IMR-90 (cell line): ENCODE data around the gene ELK3. TPM values are rescaled to one million over a fixed set of nuclear protein-coding genes. Genes with fewer than 3 reads are reported as not detected.

Experiments
- ATAC-seq: fragments of 200-7000 bp; cut with Tn5 transposase; 2 replicates; pipeline ENCODE4 v1.9.1; 2020; ENCODE audit warnings: low read depth, mild to moderate bottlenecking, moderate library complexity
- BruUV-seq: library from RNA; stranded (reverse); fragments of 400-500 nt; replicated peaks from 2 replicates; lab custom pipeline; 2021; lab: Mats Ljungman, UMichigan
- CTCF ChIA-PET: fragments of 300-600 bp; formaldehyde crosslinking; extraction: SDS; loops from one replicate; lab custom pipeline; 2021; ENCODE audit warnings: antibody characterized with exemption; lab: Yijun Ruan, JAX
- POLR2A ChIA-PET: fragments of 300-600 bp; sonication (Branson Sonifier 250); formaldehyde crosslinking; loops from one replicate; lab custom pipeline; 2022; ENCODE audit warnings: antibody characterized with exemption; ENCODE audit not compliant: unreplicated experiment; lab: Charles Lee
- DNase-seq: peaks from one replicate; pipeline ENCODE4 v3.0.0; 2013
- H2AFZ ChIP-seq: replicated peaks from 2 replicates; pipeline ENCODE3; 2013; ENCODE audit warnings: low read length, mild to moderate bottlenecking; ENCODE audit not compliant: poor library complexity
- H2AK5ac ChIP-seq: 2 replicates; pipeline ENCODE4 v1.6.1; 2013; ENCODE audit warnings: low read depth, low read length, inconsistent platforms
- H2AK9ac ChIP-seq: replicated peaks from 2 replicates; pipeline ENCODE3; 2013; ENCODE audit warnings: mild to moderate bottlenecking, low read depth, low read length, moderate library complexity; ENCODE audit not compliant: poor library complexity
- H2BK120ac ChIP-seq: 2 replicates; pipeline ENCODE4 v1.6.1; 2013; ENCODE audit warnings: low read depth, low read length, inconsistent platforms
- H2BK15ac ChIP-seq: 3 replicates; pipeline ENCODE4 v1.6.1; 2013; ENCODE audit warnings: low read depth, low read length, inconsistent platforms
- H2BK20ac ChIP-seq: 2 replicates; pipeline ENCODE4 v1.6.1; 2013; ENCODE audit warnings: low read depth, mild to moderate bottlenecking, inconsistent platforms, low read length, moderate library complexity
- H2BK5ac ChIP-seq: 2 replicates; pipeline ENCODE4 v1.6.1; 2013; ENCODE audit warnings: mild to moderate bottlenecking, low read depth, low read length, inconsistent platforms; ENCODE audit not compliant: poor library complexity, severe bottlenecking
- H3K14ac ChIP-seq: replicated peaks from 2 replicates; pipeline ENCODE4 v1.6.1; 2013; ENCODE audit warnings: low read depth, low read length, inconsistent platforms
- H3K18ac ChIP-seq: 2 replicates; pipeline ENCODE4 v1.6.1; 2013; ENCODE audit warnings: low read depth, low read length, control low read depth
- H3K23ac ChIP-seq: 2 replicates; pipeline ENCODE4 v1.6.1; 2013; ENCODE audit warnings: low read depth, low read length, inconsistent platforms
- H3K27ac ChIP-seq: 2 replicates; pipeline ENCODE4 v1.5.1; 2013; ENCODE audit warnings: mild to moderate bottlenecking, control low read depth, low read length; ENCODE audit not compliant: insufficient read depth
- H3K27me3 ChIP-seq: 2 replicates; pipeline ENCODE4 v1.6.1; 2013; ENCODE audit warnings: low read length; ENCODE audit not compliant: control insufficient read depth, insufficient read depth
- H3K36me3 ChIP-seq: 2 replicates; pipeline ENCODE4 v1.6.1; 2013; ENCODE audit warnings: low read length, mixed read lengths; ENCODE audit not compliant: control insufficient read depth, insufficient read depth
- H3K4ac ChIP-seq: 2 replicates; pipeline ENCODE4 v1.6.1; 2013; ENCODE audit warnings: low read depth, low read length, inconsistent platforms
- H3K4me1 ChIP-seq: 2 replicates; pipeline ENCODE4 v1.6.1; 2013; ENCODE audit warnings: low read length, mixed read lengths; ENCODE audit not compliant: control insufficient read depth, insufficient read depth
- H3K4me2 ChIP-seq: 2 replicates; pipeline ENCODE4 v1.6.1; 2013; ENCODE audit warnings: low read depth, mild to moderate bottlenecking, control low read depth, low read length, moderate library complexity
- H3K4me3 ChIP-seq: 2 replicates; pipeline ENCODE4 v1.5.1; 2013; ENCODE audit warnings: low read depth, mild to moderate bottlenecking, control low read depth, low read length, moderate library complexity; ENCODE audit not compliant: insufficient read depth
- H3K56ac ChIP-seq: 2 replicates; pipeline ENCODE4 v1.6.1; 2013; ENCODE audit warnings: low read length, inconsistent platforms; ENCODE audit not compliant: insufficient read depth; ENCODE audit errors: extremely low read depth
- H3K79me1 ChIP-seq, 2 experiments: 2 replicates each; pipeline ENCODE4 v1.6.1; 2013; ENCODE audit warnings: low read length in 2 of 2, inconsistent platforms in 1 of 2, low read depth in 1 of 2
- H3K9ac ChIP-seq: 2 replicates; pipeline ENCODE4 v1.6.1; 2013; ENCODE audit warnings: low read depth, low read length, control low read depth
- H3K9me1 ChIP-seq: 2 replicates; pipeline ENCODE4 v1.6.1; 2013; ENCODE audit warnings: low read length, inconsistent platforms; ENCODE audit not compliant: insufficient read depth
- H3K9me3 ChIP-seq: 2 replicates; pipeline ENCODE4 v1.6.1; 2013; ENCODE audit warnings: low read length; ENCODE audit not compliant: control insufficient read depth, insufficient read depth
- H4K20me1 ChIP-seq: 2 replicates; pipeline ENCODE4 v1.6.1; 2013; ENCODE audit warnings: low read length, inconsistent platforms; ENCODE audit not compliant: insufficient read depth
- H4K5ac ChIP-seq: 2 replicates; pipeline ENCODE4 v1.6.1; 2013; ENCODE audit warnings: mild to moderate bottlenecking, low read depth, low read length, control low read depth
- H4K8ac ChIP-seq, 2 experiments: 2 replicates each; pipeline ENCODE4 v1.6.1; 2013; ENCODE audit warnings: low read depth in 2 of 2, low read length in 2 of 2, control low read depth in 1 of 2, inconsistent platforms in 1 of 2
- H4K91ac ChIP-seq: 2 replicates; pipeline ENCODE4 v1.6.1; 2013; ENCODE audit warnings: low read depth, low read length, inconsistent platforms; ENCODE audit not compliant: insufficient read depth
- CEBPB ChIP-seq: IDR thresholded peaks from 2 replicates; pipeline ENCODE4 v1.6.1; 2012; ENCODE audit warnings: low read depth, low read length, improper control_type of control experiment
- FOS ChIP-seq: fragments of 150-350 bp; IDR thresholded peaks from 2 replicates; pipeline ENCODE4 v1.6.1; 2016; ENCODE audit warnings: low read depth, low read length
- WGBS, 2 experiments: methylation state at CpG; one replicate each; pipeline versions ENCODE4 v1.1.5 to v1.1.7; 2013; ENCODE audit warnings: missing lambda C conversion rate in 2 of 2; ENCODE audit not compliant: insufficient read length in 1 of 2; ENCODE audit errors: extremely low coverage in 2 of 2; 5-methylcytosine and 5-hydroxymethylcytosine counted together
- dilution Hi-C: fragments of 300-500 bp; cut with HindIII; formaldehyde crosslinking; loops from one replicate; pipeline ENCODE4 v1.14.3; 2018; ENCODE audit warnings: low sequenced_read_pairs; ENCODE audit not compliant: unreplicated experiment
- in situ Hi-C: fragments of 300-500 bp; cut with MboI; formaldehyde crosslinking; loops from 3 replicates; pipeline ENCODE4 v1.14.3; 2019; ENCODE audit warnings: low sequenced_read_pairs, inconsistent platforms, mixed read lengths
- intact Hi-C: fragments of 100-400 bp; cut with micrococcal nuclease; formaldehyde crosslinking; loops from 2 replicates; pipeline ENCODE4 v1.10.0; 2022
- polyA plus RNA-seq, 3 experiments: library from polyadenylated mRNA; depleted of rRNA; stranded (reverse); fragments of >200 nt; gene quantifications; 2 replicates each; pipeline ENCODE4 v1.2.3, GENCODE V29; 2012; ENCODE audit warnings: low replicate concordance in 1 of 3
- total RNA-seq: library from RNA; depleted of rRNA; stranded (reverse); fragments of >200 nt; gene quantifications from 2 replicates; pipeline ENCODE4 v1.2.3, GENCODE V29; 2012

Gene ELK3
- total and polyA plus RNA-seq, 2 of the 4 experiments (the other 2 are of a cell fraction) = 14.5 to 27.5 TPM

DNA sequence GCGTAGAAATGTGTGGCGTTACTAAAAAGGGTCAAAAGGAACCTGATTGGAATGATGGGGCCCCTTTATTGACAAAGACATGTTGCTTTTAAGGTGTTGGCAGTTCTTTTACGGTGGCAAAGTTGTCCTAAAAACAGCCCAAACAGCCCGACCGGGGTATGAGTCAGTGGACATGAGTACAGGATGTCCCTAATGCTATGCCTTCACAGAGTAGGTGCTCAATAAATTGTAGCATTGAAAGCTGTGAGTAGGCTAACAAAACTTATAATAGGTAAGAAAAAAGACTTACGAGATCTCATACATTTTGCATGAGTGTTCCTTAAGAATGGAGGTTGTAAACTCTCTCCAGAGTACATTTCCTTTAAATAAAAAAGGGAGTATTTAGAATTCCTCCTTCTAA, 2.6 kb downstream of the ELK3 start:
- peak overlapping the region; percentile 14; the same call in 1 of the 2 replicates for H3K4me3 ChIP-seq
- peak overlapping the region; percentile 10; the same call in 2 of the 3 replicates for H2BK15ac ChIP-seq
- peak overlapping the region; percentile 95 for H3K4me2 ChIP-seq
- 20% methylated on average over 1 of the region's 6 CpGs; no CpG with 5 or more reads in 1 of the 2 experiments for WGBS, 2 experiments
- H2AFZ ChIP-seq = no peak overlapping the region
- H3K14ac ChIP-seq = peak overlapping the region; percentile 96; the same call in 1 of the 2 replicates
- H3K23ac ChIP-seq = no peak overlapping the region
- peak overlapping the region; percentile 27; the same call in 1 of the 2 replicates for H2AK5ac ChIP-seq
- in situ Hi-C loops = no loop called here
- DNase-seq (peak; percentile 51), ATAC-seq (no peak)
- no peaks in the 10 kb centered on the region for H3K27me3 ChIP-seq
- no peak overlapping the region for H2BK20ac ChIP-seq
- H3K9me3 ChIP-seq = no peaks in the 10 kb centered on the region
- H2AK9ac ChIP-seq = no peak overlapping the region
- intact Hi-C loops = loop anchor here (5.0 kb wide), 1 partner anchor 159 kb away; the partner anchor contains the start of gene LTA4H
- ChIA-PET CTCF (no interaction called here), POLR2A (no interaction called here)
- peak overlapping the region; percentile 70 for H3K27ac ChIP-seq
- no TSS peak for BruUV-seq
- H4K8ac ChIP-seq = peak overlapping the region; percentile 37 to 83; a peak in 3 of 4 replicates
- H3K4me1 ChIP-seq = peaks cover 6% of the 10 kb centered on the region
- peaks cover 0 to 31% of the 10 kb centered on the region in 2 experiments; a peak in 2 of 4 replicates for H3K79me1 ChIP-seq
- H2BK5ac ChIP-seq = peak overlapping the region; percentile 93
- TF ChIP-seq CEBPB (no peak), FOS (0 out of 2 replicates have a peak, but pooled peaks have one; percentile 16)
- peak overlapping the region; percentile 44; the same call in 1 of the 2 replicates for H4K5ac ChIP-seq
- no peak overlapping the region for H4K91ac ChIP-seq
- dilution Hi-C loops = no loop called here
- H3K4ac ChIP-seq = peak overlapping the region; percentile 23; the same call in 1 of the 2 replicates
- H3K9me1 ChIP-seq = peaks cover 11% of the 10 kb centered on the region
- H3K18ac ChIP-seq = peak overlapping the region; percentile 53
- H2BK120ac ChIP-seq = peak overlapping the region; percentile 5; the same call in 1 of the 2 replicates
- H4K20me1 ChIP-seq = peaks cover 15% of the 10 kb centered on the region; the same call in 1 of the 2 replicates
- H3K36me3 ChIP-seq = no peaks in the 10 kb centered on the region
- H3K9ac ChIP-seq = peak overlapping the region; percentile 51
- H3K56ac ChIP-seq = peak overlapping the region; percentile 90; the same call in 1 of the 2 replicates
